ENCODE measurements around the gene SPPL3.

GRCh38 chr12:120917748-120918147 is 13.6 kb upstream of the SPPL3 start:
- TF ChIP-seq, protein P1, sequence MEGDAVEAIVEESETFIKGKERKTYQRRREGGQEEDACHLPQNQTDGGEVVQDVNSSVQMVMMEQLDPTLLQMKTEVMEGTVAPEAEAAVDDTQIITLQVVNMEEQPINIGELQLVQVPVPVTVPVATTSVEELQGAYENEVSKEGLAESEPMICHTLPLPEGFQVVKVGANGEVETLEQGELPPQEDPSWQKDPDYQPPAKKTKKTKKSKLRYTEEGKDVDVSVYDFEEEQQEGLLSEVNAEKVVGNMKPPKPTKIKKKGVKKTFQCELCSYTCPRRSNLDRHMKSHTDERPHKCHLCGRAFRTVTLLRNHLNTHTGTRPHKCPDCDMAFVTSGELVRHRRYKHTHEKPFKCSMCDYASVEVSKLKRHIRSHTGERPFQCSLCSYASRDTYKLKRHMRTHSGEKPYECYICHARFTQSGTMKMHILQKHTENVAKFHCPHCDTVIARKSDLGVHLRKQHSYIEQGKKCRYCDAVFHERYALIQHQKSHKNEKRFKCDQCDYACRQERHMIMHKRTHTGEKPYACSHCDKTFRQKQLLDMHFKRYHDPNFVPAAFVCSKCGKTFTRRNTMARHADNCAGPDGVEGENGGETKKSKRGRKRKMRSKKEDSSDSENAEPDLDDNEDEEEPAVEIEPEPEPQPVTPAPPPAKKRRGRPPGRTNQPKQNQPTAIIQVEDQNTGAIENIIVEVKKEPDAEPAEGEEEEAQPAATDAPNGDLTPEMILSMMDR (IDR thresholded peaks at IDR 0.05; ENCODE audit: low read depth, low read length, missing input control), result no peak
- no peak for TF ChIP-seq FOXA1 (IDR thresholded peaks at IDR 0.05)
- TF ChIP-seq GABPA (IDR thresholded peaks at IDR 0.05 in 1 of 2, conservative IDR thresholded peaks at IDR 0.05 in 1 of 2), result no peak
- no peak for TF ChIP-seq REST (IDR thresholded peaks at IDR 0.05)
- TF ChIP-seq RAD21 (IDR thresholded peaks at IDR 0.05), result no peak
- TF ChIP-seq, protein P2, sequence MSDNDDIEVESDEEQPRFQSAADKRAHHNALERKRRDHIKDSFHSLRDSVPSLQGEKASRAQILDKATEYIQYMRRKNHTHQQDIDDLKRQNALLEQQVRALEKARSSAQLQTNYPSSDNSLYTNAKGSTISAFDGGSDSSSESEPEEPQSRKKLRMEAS (IDR thresholded peaks at IDR 0.05), result no peak
- TF ChIP-seq, protein P3, sequence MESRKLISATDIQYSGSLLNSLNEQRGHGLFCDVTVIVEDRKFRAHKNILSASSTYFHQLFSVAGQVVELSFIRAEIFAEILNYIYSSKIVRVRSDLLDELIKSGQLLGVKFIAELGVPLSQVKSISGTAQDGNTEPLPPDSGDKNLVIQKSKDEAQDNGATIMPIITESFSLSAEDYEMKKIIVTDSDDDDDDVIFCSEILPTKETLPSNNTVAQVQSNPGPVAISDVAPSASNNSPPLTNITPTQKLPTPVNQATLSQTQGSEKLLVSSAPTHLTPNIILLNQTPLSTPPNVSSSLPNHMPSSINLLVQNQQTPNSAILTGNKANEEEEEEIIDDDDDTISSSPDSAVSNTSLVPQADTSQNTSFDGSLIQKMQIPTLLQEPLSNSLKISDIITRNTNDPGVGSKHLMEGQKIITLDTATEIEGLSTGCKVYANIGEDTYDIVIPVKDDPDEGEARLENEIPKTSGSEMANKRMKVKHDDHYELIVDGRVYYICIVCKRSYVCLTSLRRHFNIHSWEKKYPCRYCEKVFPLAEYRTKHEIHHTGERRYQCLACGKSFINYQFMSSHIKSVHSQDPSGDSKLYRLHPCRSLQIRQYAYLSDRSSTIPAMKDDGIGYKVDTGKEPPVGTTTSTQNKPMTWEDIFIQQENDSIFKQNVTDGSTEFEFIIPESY (IDR thresholded peaks at IDR 0.05), result no peak
- TF ChIP-seq JUND (IDR thresholded peaks at IDR 0.05), result no peak

Measured in liver (tissue), 3 donors.